Measurements from ENCODE around the gene SYTL1. TPM values are rescaled to one million over a fixed set of nuclear protein-coding genes. Genes with fewer than 3 reads are reported as not detected.

Gene SYTL1, protein sequence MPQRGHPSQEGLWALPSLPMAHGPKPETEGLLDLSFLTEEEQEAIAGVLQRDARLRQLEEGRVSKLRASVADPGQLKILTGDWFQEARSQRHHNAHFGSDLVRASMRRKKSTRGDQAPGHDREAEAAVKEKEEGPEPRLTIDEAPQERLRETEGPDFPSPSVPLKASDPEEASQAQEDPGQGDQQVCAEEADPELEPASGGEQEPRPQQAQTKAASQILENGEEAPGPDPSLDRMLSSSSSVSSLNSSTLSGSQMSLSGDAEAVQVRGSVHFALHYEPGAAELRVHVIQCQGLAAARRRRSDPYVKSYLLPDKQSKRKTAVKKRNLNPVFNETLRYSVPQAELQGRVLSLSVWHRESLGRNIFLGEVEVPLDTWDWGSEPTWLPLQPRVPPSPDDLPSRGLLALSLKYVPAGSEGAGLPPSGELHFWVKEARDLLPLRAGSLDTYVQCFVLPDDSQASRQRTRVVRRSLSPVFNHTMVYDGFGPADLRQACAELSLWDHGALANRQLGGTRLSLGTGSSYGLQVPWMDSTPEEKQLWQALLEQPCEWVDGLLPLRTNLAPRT
- total RNA-seq (2022; extraction: Qiagen RNA extraction; ENCODE audit: low read depth), result 0.12 to 0.66 TPM (median 0.50 TPM) in 5 replicates

DNA sequence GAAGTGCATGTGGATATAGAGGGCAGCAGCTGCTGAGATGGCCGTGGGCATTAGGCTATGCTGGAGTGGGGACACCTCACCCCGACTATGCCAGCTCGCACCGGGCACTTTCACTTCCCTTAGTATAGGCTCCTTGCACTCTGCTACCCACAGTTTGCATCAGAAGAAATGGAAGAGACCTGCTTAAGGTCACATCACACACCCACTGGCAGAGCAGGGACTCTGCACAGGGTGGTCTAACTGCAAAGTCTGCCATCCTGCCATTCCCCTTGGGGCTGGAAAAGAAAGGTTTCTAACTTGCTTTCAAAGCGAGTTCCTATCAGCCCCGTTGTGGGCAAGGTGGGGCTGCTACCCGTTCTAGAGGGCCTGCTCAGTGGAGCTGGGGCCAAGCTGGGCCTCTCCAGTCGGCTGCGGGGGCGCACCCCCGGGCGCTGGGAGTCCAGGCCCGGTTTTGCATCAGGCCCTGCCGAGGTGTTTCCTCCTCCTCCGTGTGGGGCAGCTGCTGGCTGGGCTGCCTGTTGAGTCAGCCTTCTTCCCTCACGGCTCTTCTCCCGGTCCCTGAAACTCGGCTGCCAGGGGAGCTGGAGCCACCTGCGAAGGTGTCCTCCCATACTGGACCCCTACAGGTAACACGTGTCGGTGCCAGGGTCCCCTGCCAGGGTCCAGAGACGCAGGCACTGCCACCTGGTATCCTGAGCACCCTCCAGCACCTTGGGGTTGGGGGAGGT, at the start of gene SYTL1:
Gene SYTL1, plus strand, starts transcription at position 498 of the 728 bp plus-strand sequence. CDS start 3,313 bp downstream, outside the sequence.

DNA sequence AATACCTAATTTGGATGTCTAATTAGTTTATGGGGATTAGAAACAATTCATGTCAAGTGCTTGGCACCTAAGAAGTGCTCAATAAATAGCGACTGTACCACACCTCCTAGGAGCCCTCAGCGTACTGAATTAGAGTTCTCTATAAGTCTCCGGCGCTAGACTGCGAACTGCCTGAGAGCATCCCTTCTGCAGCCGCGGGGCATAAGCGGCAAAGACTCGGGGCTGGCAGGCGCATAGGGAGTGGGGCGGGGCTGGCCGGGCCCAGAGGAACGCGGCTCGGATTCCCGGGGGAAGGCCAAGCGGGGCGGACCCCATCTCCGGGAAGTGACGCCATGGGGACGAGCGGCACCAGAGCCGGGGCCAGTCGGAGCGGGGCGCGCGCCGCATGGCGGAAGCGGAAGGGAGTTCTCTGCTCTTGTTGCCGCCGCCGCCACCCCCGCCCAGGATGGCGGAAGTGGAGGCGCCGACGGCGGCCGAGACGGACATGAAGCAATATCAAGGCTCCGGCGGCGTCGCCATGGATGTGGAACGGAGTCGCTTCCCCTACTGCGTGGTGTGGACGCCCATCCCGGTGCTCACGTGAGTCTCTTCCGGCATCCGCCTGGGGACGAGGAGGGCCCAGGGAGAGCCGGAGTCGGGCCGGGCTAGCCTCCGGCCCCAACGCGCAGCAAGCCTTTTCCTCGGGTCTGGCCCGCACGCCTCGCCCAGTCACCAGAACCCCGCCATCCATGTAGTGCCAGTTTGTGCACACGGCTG, 19.8 kb upstream of the SYTL1 start, which contains the start of gene TMEM222:
Gene TMEM222, plus strand, starts transcription at position 351 of the 756 bp plus-strand sequence. Its CDS starts 35 bp downstream, at position 386.

DNA sequence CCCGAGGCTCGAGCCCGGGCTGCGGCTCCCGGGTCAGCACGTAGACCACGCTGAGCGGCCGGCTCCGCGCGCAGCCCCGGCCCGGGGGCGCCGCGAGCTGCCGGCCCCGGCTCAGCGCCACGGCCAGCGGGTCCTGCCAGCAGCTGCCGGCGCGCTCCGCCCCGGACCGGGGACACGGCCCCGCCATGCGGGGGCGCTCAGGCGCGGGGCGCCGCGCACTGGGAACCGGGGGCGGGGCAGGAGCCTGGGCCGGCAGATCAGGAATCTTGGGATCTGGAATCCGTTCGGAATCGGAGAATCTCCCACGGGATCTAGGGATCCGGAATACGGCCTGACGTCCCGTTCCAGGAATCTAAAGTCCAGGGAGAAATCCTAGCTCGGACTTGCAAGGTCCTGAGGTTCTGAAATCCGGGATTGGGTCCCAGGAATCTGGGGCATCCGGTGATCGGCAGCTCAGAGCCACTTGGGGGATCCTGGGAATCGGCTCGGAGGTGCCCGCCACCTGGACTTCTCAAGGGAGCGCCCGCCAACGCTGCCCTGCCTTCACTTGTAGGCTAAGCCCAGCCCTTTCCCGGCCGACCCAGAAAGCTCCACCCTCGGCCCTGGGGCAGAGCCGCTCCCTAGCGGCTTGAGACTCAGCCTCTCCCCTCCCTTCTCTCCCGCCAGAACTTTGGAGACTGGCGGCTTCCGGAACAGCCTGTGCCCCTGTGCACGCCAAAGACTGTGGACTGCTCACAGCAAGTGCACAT, 24.8 kb downstream of the SYTL1 start, which contains the start of gene MAP3K6:
Gene MAP3K6, minus strand, starts transcription at position 551 of the 749 bp plus-strand sequence. Its CDS starts 364 bp downstream, at position 187.

DNA sequence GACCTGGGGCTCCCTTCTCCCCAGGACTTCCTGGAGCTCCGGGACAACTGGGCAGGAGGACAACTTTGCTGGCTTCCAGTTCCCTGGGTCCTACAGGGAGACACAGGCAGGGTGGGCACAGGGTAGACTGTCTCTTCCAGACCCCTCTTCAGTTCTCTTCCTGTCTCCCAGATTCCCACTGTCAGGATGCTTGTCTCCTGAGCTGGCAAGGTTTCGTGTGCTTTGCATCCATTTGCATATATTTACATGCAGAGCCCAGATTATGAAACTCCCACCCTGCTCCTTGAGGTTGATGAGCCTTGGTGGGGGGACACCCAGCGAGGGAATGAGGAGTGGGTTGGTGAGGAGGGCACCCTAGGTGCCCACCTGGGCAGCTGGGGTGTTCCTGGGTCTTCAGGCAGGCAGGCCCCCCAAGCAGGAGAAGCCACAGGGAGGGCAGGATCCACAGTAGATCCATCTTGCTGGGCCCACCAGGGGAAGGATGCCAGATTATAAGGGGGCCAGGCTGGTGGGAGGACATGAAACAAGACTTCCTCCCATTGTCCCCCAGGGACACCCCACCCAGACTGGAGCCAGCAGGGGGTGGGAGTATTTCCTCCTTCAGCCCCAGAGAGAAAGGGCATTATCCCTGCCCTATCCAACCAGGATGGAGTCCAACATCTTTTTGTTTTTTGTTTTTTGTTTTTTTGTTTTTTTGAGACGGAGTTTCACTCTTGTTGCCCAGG, 32.7 kb downstream of the SYTL1 start, which contains the start of gene FCN3:
Gene FCN3, minus strand, starts transcription at position 463 of the 725 bp plus-strand sequence. Its CDS starts 6 bp downstream, at position 457.

DNA sequence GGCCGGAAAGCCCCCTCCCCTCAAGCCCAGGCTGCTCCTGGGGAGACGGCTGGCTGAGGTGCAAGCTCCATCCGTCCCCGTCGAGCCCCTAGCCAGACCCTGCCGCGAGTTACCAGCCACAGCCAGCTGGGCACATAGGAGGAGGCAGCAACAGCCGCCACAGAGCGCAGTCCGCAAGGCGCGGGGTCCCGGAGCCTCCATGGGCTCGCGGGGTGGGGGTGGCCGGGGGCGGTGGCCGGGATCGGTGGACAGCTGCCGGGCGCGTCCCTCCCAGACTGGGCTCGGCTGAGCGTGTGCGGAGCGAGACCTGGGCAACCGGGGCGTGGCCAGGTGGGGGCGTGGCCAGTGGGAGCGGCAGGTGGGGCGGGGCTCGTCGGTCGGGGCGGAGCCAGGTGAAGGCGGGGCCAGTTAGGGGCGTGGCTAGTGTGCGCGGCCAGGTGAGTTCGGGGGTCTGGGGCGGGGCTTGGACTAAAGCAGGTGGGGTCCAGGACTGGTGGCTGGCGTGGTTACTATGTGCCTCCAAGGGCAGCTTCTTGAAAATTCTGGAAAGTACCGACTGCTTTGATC, 41.3 kb downstream of the SYTL1 start, which contains the start of gene CD164L2:
Gene CD164L2, minus strand, starts transcription at position 295 of the 567 bp plus-strand sequence. Its CDS starts 94 bp downstream, at position 201.

DNA sequence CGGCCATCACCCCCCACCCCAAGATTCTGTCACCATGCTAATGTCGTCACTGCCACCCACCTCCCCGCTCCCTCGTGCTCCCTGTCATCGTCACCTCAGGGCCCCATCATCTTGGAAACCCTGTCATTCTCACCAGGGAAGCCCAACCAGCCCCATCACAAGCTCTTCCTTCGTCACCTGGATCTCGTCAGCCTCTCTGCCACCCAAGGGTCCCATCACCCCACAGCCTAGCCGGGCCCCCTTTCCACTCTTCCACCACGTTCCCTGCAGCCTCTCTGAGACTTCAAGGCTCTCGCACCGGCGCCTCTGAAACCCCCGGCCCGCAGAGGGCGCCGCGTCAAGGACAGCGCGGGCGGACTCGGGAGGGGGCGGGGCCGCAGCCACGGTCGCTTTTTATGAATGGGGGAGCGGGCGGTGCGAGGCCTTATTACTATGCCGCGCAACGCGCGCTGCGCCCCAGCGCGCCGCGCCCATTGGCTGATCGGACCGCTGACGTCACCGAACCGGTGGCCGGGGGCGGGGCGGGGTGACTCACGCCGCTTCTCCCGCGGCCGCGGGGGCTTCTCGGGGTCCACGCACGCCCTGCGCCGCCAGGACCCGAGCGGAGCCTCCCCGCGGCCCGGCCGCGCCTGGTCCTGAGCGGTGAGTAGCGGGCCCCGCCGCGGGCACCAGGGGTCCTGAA, 50.4 kb downstream of the SYTL1 start, which contains the start of gene GPR3:
Gene GPR3, plus strand, starts transcription at position 527 of the 682 bp plus-strand sequence. CDS start 1,177 bp downstream, outside the sequence.

Other genes with a start within 250 kb of the SYTL1 start
- 11.5 to 13.9 TPM (median 12.0 TPM) in 5 replicates for gene SLC9A1, start 186.9 kb upstream of the SYTL1 start, total RNA-seq (2022; extraction: Qiagen RNA extraction; ENCODE audit: low read depth)
- 6.1 to 8.5 TPM (median 8.1 TPM) in 5 replicates for gene WDTC1, start 107.4 kb upstream of the SYTL1 start, total RNA-seq (2022; extraction: Qiagen RNA extraction; ENCODE audit: low read depth)
- 43.0 to 50.7 TPM (median 50.1 TPM) in 5 replicates for gene TMEM222, start 19.9 kb upstream of the SYTL1 start, total RNA-seq (2022; extraction: Qiagen RNA extraction; ENCODE audit: low read depth)
- 6.8 to 9.6 TPM (median 9.2 TPM) in 5 replicates for gene MAP3K6, start 24.9 kb downstream of the SYTL1 start, total RNA-seq (2022; extraction: Qiagen RNA extraction; ENCODE audit: low read depth)
- not detected in 5 replicates for gene FCN3, start 32.8 kb downstream of the SYTL1 start, total RNA-seq (2022; extraction: Qiagen RNA extraction; ENCODE audit: low read depth)
- not detected in 5 replicates for gene CD164L2, start 41.3 kb downstream of the SYTL1 start, total RNA-seq (2022; extraction: Qiagen RNA extraction; ENCODE audit: low read depth)
- gene GPR3, start 50.6 kb downstream of the SYTL1 start, total RNA-seq (2022; extraction: Qiagen RNA extraction; ENCODE audit: low read depth), result 1.6 to 2.3 TPM (median 1.8 TPM) in 5 replicates
- 40.1 to 52.5 TPM (median 48.7 TPM) in 5 replicates for gene WASF2, start 148.1 kb downstream of the SYTL1 start, total RNA-seq (2022; extraction: Qiagen RNA extraction; ENCODE audit: low read depth)

Measured in A549 treated with CpdA at 1 μM for 4 hours (cell line).